COR-L47 (cell line): ENCODE data around the gene CDS1.
"Not testable (repeated sequence)": the region's sequence is repeated elsewhere in the genome, so short reads cannot be mapped to it uniquely, and the experiment has no call there.

ENCODE experiments used
- DNase-seq: peaks from one replicate; lab custom pipeline; 2025; lab: John Stamatoyannopoulos, UW

Gene CDS1

GRCh38 chr4:84673475-84674240 is 90.7 kb downstream of the CDS1 start:
- DNase-seq = no peak

- no peak for DNase-seq
Measured at GRCh38 chr4:84677093-84677492, 94.2 kb downstream of the CDS1 start.

- no peak for DNase-seq
Measured at GRCh38 chr4:84677995-84678394, 95.1 kb downstream of the CDS1 start.

- no peak for DNase-seq
Measured at GRCh38 chr4:84678976-84679744, 96.2 kb downstream of the CDS1 start.

- no peak for DNase-seq
Measured at GRCh38 chr4:84680956-84681355, 98.0 kb downstream of the CDS1 start.

- no peak for DNase-seq
Measured at GRCh38 chr4:84681486-84682274, 98.8 kb downstream of the CDS1 start.

GRCh38 chr4:84682661-84683060 is 99.7 kb downstream of the CDS1 start:
- not testable (repeated sequence) for DNase-seq

GRCh38 chr4:84683064-84683850 is 100.3 kb downstream of the CDS1 start:
- DNase-seq = no peak

GRCh38 chr4:84684361-84684760 is 101.4 kb downstream of the CDS1 start:
- no peak for DNase-seq

GRCh38 chr4:84685105-84685504 is 102.2 kb downstream of the CDS1 start:
- DNase-seq = no peak

- no peak for DNase-seq
Measured at GRCh38 chr4:84688605-84689004, 105.7 kb downstream of the CDS1 start.

- no peak for DNase-seq
Measured at GRCh38 chr4:84689197-84689596, 106.3 kb downstream of the CDS1 start.

GRCh38 chr4:84690481-84690880 is 107.6 kb downstream of the CDS1 start:
- DNase-seq = no peak

- no peak for DNase-seq
Measured at GRCh38 chr4:84691170-84691691, 108.3 kb downstream of the CDS1 start.

- DNase-seq = no peak
Measured at GRCh38 chr4:84691800-84692199, 108.9 kb downstream of the CDS1 start.

GRCh38 chr4:84697159-84697558 is 114.2 kb downstream of the CDS1 start:
- no peak for DNase-seq

- no peak for DNase-seq
Measured at GRCh38 chr4:84697615-84698201, 114.8 kb downstream of the CDS1 start.

GRCh38 chr4:84699001-84699671 is 116.2 kb downstream of the CDS1 start:
- no peak for DNase-seq
